Activated CD8-positive, alpha-beta memory T cell treated with anti-CD3 and anti-CD28 coated beads, Interleukin-2, amount 50 U/mL, for 48 hours (primary cell): ENCODE measurements around the gene THOC1.

Experiments used
- DNase-seq: peaks from one replicate; pipeline ENCODE4 v3.0.0-alpha.2; 2020

The THOC1 gene

DNA sequence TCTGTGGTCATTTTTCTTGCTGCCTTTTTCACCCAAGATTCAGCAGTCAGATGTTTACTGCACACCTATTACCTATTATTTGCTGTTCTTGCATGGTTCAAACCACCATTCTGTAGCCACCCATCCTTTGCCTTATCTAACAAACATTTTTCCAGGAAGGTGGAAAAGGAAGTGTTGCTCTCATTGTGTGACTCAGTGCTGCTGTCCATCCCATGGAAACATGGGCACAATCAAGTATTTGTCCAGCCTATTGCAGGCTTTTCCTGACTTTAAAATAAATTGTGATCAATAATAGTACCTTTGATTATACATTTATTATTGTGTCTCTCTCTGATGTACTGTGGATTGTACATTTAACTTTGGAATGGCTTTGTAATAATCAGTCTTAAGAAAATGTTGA lies 56.3 kb downstream of the THOC1 start:
- DNase-seq = no peak

DNA sequence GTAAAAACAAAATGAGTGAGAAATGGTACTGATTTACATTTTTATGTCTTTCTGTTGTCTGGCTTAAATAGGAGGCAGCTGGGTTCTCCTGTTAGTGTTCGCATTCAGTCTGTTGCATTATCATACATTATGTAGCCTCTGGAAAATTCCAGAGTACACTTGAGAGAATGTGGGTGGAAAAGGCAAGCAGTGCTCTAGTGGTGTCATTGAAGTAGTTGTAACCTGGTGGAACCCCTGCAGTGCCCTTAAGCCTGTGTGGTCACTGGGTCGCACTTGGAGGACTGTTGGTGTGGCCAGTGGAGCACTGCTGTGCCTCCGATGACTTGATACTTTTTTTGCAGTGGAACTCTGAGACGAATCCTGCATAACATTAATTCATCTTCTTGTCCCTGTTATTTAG lies 57.1 kb downstream of the THOC1 start:
- no peak for DNase-seq

DNA sequence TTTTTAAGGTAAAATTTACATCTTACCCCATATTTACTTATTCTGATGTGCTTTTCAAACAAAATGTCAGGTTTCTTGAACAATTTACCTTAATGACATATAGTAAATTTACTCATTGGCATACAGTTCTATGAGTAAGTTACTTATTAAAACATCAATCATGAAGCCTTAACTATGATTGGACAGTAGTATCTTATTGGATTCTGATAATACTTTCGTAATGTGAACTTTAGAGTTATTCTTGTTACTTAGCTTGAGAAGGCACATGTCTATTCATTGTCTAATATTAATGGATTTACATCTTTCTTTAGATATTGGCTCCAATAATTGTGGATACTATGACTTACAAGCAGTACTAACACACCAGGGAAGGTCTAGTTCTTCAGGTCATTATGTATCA lies 57.8 kb downstream of the THOC1 start:
- no peak for DNase-seq

DNA sequence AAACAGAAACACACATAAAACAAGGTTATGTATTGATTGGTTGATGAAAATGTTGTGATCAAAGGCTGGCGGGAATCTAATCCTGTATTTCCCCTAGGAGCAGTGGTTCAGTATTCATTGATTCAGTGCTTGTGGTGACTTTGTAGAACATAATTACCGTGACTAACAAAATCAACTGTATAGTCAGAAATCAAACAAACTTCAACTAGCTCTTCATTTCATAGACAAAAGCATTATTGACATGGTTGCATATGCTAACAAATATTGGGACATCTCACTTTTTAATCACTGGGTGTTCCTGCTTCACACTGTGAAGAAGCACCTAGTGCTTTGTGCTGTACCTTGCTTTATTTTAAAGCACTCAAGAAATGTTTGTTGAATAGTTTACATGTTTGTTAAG lies 68.1 kb downstream of the THOC1 start:
- DNase-seq = no peak

DNA sequence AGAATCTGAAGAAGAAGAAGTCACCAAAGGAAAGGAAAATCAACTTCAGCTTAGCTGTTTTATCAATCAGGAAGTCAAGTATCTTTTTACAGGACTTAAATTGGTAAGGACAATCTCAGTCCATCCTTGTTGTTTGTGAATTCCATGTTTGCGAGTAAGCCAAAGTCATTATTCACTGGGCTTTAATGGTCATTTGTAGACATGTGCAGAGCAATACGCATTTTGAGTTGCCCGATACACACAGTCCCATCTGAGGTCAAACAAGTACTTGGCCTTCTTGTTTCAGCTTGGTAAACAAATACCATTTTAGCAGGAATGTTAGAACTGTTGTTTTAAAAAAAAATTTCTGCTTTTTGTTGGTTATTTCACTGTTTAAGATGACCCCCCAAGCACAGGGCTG lies 68.6 kb downstream of the THOC1 start:
- DNase-seq = no peak

DNA sequence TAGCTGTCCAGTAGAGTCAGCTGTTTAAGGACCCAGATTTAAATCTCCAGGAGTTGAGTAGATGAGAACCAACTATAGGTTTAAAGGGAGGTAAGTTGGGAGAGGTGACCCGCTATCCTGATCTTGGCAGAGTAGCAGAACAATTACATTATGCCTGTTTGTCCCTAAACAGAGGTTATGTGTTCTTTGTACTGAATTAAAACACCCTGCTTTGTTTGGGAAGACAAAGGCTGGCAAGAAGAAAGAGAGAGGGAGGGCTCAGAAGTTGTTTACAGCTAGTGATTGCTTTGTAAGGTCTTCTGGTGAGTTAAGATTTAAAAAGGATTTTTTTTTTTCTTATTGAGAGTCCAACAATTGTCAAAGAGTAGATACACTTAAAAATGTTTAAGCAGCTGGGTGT lies 72.2 kb downstream of the THOC1 start:
- no peak for DNase-seq

DNA sequence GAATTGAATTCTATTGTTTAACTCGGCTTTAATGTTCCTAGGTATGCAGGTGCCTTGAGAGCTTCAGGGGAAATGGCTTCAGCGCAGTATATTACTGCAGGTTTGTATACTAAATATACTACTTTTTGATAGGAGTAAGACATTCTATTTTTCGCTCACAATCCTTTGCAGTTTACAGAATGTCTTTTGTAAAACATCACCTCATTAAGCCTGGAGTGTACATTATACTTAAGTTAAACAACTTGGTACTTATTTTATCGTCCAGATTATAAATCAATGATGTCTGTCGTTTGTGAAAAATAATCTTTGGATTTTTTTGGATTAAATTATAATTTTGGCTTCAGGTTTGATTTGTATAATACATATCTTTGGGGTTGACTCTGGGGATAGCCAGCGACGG lies 75.0 kb downstream of the THOC1 start:
- DNase-seq = no peak

DNA sequence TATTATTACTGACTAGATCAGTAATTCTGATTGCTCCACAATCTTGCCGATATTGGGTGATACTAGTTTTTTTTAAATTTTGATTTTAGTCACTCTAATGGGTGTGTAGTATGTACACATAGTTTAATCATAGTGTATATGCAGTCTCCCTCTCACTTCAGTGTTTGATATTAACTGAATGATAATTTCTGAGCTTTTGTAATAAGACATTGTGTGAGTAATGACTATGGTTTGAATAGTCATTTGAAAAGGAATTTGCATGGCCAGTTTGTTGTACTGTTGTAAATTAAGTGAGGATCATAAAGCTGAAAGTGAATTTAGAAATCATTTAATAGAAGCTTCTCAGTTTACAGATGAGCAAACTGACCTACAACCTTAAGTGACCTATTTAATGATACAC lies 76.1 kb downstream of the THOC1 start:
- DNase-seq = no peak

DNA sequence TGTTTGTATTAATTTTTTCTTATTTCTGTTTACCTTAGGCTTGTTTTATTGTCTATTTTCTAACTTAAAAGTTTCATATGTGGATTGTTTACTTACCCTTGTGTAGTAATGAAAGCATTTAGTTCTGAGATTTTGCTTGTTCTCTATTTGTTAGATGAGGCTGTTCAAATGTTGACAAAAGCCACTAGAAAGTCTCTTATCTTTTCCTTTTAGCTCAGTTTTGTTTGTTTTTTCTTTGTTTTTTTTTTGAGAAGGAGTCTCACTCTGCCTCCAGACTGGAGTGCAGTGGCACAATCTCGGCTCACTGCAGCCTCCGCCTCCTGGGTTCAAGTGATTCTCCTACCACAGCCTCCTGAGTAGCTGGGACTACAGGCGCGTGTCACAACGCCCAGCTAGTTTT lies 78.6 kb downstream of the THOC1 start:
- no peak for DNase-seq

DNA sequence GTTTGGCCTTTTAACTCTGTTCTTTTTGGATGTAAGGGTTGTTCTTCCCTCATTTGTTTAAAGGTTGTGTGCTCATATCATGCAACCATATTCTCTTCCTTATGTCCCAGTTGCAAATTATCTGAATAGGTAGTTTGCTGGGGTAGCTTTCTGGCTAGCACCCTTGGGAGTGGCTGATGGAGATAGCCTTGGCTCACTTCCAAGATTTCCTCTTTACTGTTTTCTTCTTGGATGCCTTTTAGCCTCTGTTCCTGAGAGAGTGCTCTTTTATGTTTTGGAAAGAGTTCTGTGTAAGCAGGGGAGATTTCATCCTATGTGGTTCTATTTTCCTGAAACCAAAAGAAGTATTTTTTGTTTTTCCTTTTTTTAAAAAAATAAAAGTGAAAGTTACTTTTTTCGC lies 84.1 kb downstream of the THOC1 start:
- no peak for DNase-seq

DNA sequence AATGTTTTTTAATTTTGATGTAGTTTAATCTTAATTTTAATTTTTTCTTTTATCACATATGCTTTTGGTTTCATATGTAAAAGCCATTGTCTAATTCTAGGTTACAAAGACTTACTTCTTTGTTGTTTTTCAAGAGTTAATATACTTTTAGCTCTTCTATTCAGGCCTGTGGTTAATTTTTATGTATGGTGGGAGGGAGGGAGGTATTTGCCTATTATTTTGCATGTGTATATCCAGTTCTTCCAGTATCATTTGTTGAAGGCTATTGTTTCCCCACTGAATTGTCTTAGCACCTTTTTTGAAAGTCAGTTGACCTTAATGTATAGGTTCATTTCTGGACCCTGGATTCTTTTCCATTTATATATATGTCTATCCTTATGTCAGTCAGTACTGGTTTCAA lies 86.1 kb downstream of the THOC1 start:
- no peak for DNase-seq

DNA sequence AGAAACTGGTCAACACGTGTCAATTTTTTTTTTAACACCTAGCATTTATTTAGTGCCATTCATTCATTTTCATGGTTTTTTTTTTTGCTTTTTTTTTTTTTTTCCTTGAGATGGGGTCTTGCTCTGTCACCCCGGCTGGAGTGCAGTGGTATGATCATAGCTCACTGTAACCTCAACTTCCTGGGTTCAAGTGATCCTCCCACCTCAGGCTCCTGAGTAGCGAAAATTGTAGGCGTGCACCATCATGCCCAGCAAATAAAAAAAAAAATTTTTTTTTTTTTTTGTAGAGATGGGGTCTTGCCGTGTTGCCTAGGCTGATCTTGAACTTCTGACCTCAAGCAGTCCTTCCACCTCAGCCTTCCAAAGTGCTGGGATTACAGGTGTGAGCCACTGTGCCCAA lies 88.3 kb downstream of the THOC1 start:
- DNase-seq = no peak

DNA sequence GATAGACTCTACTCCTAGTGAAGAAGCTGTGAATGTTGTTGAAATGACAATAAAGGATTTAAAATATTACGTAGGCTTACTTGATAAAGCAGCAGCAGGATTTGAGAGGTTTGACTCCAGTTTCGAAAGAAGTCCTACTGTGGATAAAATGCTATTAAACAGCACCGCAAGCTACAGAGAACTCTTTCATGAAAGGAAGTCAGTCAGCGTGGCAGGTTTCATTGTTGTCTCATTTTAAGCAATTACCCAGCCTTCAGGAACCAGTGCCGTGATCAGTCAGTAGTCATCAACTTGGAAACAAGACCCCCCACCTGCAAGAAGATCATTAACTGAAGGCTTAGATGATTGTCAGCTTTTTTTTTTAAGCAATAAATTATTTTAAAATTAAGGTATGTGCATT lies 95.5 kb downstream of the THOC1 start:
- DNase-seq = no peak
